ENCODE results near the gene RNU1-4. TPM values are rescaled to one million over a fixed set of nuclear protein-coding genes. Genes with fewer than 3 reads are reported as not detected.
"Not testable (repeated sequence)": the region's sequence is repeated elsewhere in the genome, so short reads cannot be mapped to it uniquely, and the experiment has no call there.

RNU1-4 gene
- total RNA-seq, 1 experiment from 2014 or later: 1,606 TPM

DNA sequence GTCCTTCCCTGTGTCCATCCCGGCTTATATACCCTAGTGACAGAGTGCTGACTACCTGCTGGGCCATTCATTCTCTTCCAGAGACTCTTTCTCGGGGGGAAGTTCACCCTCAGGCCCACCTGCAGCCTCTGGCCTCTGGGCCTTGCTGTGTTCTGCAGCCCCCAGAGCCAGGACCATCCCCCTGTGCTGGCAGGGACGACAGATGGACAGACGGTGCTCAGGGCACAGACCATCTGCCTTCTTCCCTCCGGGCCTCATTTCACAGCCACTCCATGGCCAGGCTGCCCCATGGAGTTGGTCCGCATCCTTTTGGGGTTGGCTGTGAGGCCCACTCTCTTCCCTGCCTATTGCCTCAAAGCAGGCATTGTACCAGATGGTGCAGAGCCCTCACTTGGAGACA lies 34.0 kb upstream of the RNU1-4 start:
- intact Hi-C loops (cut with micrococcal nuclease); BruUV-seq (replicated peaks): not testable (repeated sequence)

DNA sequence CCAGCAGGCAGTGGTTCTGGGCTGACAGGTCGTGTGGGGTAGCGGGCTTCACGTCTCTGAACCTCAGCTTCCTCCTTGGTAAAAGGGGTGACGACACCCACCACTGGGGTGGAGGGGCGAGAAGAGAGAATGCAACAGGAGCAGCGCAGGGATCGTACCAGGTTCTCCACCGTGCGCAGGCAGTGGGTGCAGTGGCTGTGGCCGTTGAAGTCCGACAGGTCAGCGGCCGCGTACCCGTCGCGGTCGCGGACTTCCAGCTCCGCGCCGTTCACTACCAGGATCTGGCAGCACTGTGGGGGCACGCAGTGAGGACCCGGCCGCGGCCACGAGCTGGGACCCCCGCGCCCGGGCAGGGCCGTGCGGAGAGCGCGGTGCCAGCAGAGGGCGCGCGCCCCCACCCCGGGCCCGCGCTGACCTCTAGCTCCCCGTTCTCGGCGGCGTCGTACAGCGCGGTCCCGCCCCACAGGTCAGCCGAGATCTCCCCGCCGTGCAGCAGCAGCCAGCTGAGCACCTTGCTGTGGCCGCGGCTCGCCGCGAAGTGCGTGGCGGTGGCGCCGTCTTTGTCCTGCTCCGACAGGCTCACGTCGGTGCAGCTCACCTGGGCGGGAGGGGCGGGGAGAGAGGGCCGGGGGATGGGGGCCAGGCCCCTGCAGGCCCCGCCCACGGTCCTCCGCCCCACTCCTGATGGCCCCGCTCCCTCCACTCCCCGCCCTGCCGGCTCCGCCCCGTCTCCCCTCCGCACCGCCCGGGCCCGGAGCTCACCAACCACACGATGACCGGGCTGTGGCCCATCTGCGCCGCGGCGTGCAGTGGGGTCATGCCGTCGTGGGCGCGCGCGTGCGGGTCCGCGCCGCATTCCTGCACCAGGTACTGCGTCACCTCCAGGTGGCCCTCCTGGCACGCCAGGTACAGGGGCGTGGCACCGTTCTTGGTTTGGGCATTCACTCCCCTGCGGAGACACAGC lies 32.9 kb upstream of the RNU1-4 start:
- CTCF ChIA-PET: interaction anchor here (0.6 to 4.2 kb wide), 5 partner anchors 9 to 82 kb away, joined by 3 to 19 read pairs (median 3); no protein-coding TSS in a partner anchor
- H3K4me1 Mint-ChIP-seq (ENCODE audit: insufficient read depth, unreplicated experiment); H3K27me3 Mint-ChIP-seq (ENCODE audit: insufficient read depth, unreplicated experiment); H3K9me3 Mint-ChIP-seq (ENCODE audit: unreplicated experiment); DNase-seq (ENCODE audit: unreplicated experiment); BruUV-seq (replicated peaks); intact Hi-C loops (cut with micrococcal nuclease); H3K27ac Mint-ChIP-seq (ENCODE audit: low read depth, unreplicated experiment); H3K36me3 Mint-ChIP-seq (ENCODE audit: insufficient read depth, unreplicated experiment); H3K4me3 Mint-ChIP-seq (ENCODE audit: unreplicated experiment): not testable (repeated sequence)
- POLR2A ChIA-PET: interaction anchor here (1.0 kb wide), 1 partner anchor 13 kb away, joined by 3 read pairs; no protein-coding TSS in a partner anchor

More for the DNA sequence above, 34.0 kb upstream of the RNU1-4 start:
- not testable (repeated sequence) for H3K9me3 Mint-ChIP-seq (ENCODE audit: unreplicated experiment); DNase-seq (ENCODE audit: unreplicated experiment); H3K4me3 Mint-ChIP-seq (ENCODE audit: unreplicated experiment); H3K36me3 Mint-ChIP-seq (ENCODE audit: insufficient read depth, unreplicated experiment); H3K27me3 Mint-ChIP-seq (ENCODE audit: insufficient read depth, unreplicated experiment); H3K27ac Mint-ChIP-seq (ENCODE audit: low read depth, unreplicated experiment); H3K4me1 Mint-ChIP-seq (ENCODE audit: insufficient read depth, unreplicated experiment)
- ChIA-PET POLR2A (interaction anchor here (1.0 kb wide), 1 partner anchor 14 kb away, joined by 3 read pairs; no protein-coding TSS in a partner anchor), CTCF (interaction anchor here (1.3 kb wide), 1 partner anchor 9 kb away, joined by 5 read pairs; no protein-coding TSS in a partner anchor)

DNA sequence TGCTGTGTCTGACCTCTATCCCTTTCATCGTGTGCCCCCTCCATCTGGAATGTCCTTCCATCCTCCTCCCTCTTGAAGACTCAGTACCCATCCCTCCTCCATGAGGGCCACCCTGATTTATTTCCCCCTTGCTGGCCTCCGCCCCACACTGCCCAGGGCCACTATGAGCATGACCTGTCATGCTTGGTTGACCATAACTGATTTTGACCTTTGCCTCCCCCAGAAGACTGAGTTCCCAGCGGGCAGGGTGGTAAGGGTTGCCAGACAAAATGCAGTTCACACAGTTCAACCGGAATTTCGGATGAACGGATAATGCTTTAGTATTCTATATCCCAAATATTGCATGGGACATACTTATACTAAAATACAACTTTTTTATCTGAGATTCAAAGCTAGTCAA lies 31.6 kb upstream of the RNU1-4 start:
- H3K4me1 Mint-ChIP-seq (ENCODE audit: insufficient read depth, unreplicated experiment); H3K36me3 Mint-ChIP-seq (ENCODE audit: insufficient read depth, unreplicated experiment); H3K4me3 Mint-ChIP-seq (ENCODE audit: unreplicated experiment); intact Hi-C loops (cut with micrococcal nuclease); H3K9me3 Mint-ChIP-seq (ENCODE audit: unreplicated experiment); H3K27ac Mint-ChIP-seq (ENCODE audit: low read depth, unreplicated experiment); BruUV-seq (replicated peaks); DNase-seq (ENCODE audit: unreplicated experiment); H3K27me3 Mint-ChIP-seq (ENCODE audit: insufficient read depth, unreplicated experiment): not testable (repeated sequence)
- POLR2A ChIA-PET: interaction anchor here (0.6 kb wide), 1 partner anchor 8 kb away, joined by 3 read pairs; no protein-coding TSS in a partner anchor
- CTCF ChIA-PET: interaction anchor here (0.8 to 4.2 kb wide), 19 partner anchors 10 to 243 kb away, joined by 3 to 19 read pairs (median 4); no protein-coding TSS in a partner anchor

DNA sequence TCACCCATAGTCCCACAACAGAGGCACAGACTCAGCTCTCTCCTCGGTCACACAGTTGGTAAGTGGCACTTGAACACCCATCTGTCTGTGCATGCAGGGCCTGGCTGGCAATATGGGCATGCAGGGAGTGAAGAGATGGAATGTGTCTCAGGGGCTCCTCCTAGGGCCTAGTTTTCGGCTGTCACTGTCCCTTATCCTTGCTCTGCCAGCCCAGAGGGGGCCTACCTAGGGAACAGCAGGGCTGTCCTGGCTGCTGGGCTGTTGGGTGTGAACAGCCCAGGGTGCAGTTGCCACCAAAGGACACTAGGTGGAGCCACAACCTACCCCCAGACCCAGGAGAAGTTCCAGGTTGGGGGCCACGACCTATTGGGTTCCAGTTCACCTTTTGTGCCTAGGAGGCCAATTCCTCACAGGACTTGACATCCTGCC lies 30.6 kb upstream of the RNU1-4 start:
- intact Hi-C loops (cut with micrococcal nuclease); DNase-seq (ENCODE audit: unreplicated experiment); H3K4me1 Mint-ChIP-seq (ENCODE audit: insufficient read depth, unreplicated experiment): not testable (repeated sequence)

DNA sequence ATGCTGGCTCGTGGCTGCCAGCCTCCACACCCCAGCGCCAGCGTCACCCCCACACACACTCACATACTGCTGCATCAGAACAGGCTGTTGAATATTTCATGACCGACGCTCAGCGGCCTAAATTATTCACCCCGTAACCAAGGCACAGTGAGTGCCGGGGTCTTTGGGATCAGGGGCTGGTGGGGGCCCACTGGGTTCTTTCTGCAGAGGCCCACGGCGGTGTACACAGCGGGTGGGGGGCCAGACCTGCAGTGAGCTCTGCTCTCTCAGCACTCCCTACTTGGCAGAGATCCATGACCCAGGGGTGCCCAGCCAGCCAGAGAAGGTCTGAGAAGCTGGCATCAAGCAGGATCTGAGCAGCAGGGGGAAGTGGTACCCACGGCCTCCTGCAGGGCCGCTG lies 29.7 kb upstream of the RNU1-4 start:
- CTCF ChIA-PET: interaction anchor here (0.6 to 4.2 kb wide), 15 partner anchors 9 to 666 kb away, joined by 3 to 19 read pairs (median 4); no protein-coding TSS in a partner anchor
- H3K36me3 Mint-ChIP-seq (ENCODE audit: insufficient read depth, unreplicated experiment); H3K4me1 Mint-ChIP-seq (ENCODE audit: insufficient read depth, unreplicated experiment); H3K27ac Mint-ChIP-seq (ENCODE audit: low read depth, unreplicated experiment); DNase-seq (ENCODE audit: unreplicated experiment); H3K4me3 Mint-ChIP-seq (ENCODE audit: unreplicated experiment); H3K9me3 Mint-ChIP-seq (ENCODE audit: unreplicated experiment); POLR2A ChIA-PET; H3K27me3 Mint-ChIP-seq (ENCODE audit: insufficient read depth, unreplicated experiment); BruUV-seq (replicated peaks); intact Hi-C loops (cut with micrococcal nuclease): not testable (repeated sequence)

More for the DNA sequence above, 30.6 kb upstream of the RNU1-4 start:
- H3K4me3 Mint-ChIP-seq (ENCODE audit: unreplicated experiment); BruUV-seq (replicated peaks); POLR2A ChIA-PET; H3K36me3 Mint-ChIP-seq (ENCODE audit: insufficient read depth, unreplicated experiment); H3K27ac Mint-ChIP-seq (ENCODE audit: low read depth, unreplicated experiment); H3K27me3 Mint-ChIP-seq (ENCODE audit: insufficient read depth, unreplicated experiment); H3K9me3 Mint-ChIP-seq (ENCODE audit: unreplicated experiment): not testable (repeated sequence)
- CTCF ChIA-PET: interaction anchor here (0.6 to 4.2 kb wide), 17 partner anchors 9 to 178 kb away, joined by 3 to 19 read pairs (median 4); no protein-coding TSS in a partner anchor

DNA sequence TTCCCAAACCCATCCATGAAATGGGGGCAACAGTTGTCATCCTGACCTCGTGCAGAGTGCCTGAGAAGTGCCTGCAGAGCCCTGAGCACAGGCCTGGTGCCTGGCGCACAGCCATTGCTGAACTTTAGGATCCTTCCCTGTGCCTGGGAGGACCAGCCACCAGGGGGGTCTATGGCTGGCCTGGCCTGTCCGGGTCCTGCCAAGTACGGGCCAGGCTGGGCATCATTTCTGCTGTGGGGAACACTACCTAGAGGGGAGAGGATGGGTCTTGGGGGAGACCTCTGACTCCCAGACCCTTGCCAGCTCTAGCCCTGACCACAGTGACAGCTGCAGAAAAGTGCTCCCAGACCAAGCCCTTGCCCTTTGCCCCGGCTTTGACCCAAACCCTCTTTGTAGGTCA lies 28.2 kb upstream of the RNU1-4 start:
- intact Hi-C loops (cut with micrococcal nuclease); DNase-seq (ENCODE audit: unreplicated experiment); POLR2A ChIA-PET; BruUV-seq (replicated peaks); H3K27ac Mint-ChIP-seq (ENCODE audit: low read depth, unreplicated experiment); H3K4me1 Mint-ChIP-seq (ENCODE audit: insufficient read depth, unreplicated experiment); H3K9me3 Mint-ChIP-seq (ENCODE audit: unreplicated experiment); H3K4me3 Mint-ChIP-seq (ENCODE audit: unreplicated experiment); H3K36me3 Mint-ChIP-seq (ENCODE audit: insufficient read depth, unreplicated experiment): not testable (repeated sequence)
- CTCF ChIA-PET: interaction anchor here (0.6 kb wide), 1 partner anchor 14 kb away, joined by 3 read pairs; no protein-coding TSS in a partner anchor
- peaks cover 12% of the 10 kb centered on the region for H3K27me3 Mint-ChIP-seq (ENCODE audit: insufficient read depth, unreplicated experiment)

DNA sequence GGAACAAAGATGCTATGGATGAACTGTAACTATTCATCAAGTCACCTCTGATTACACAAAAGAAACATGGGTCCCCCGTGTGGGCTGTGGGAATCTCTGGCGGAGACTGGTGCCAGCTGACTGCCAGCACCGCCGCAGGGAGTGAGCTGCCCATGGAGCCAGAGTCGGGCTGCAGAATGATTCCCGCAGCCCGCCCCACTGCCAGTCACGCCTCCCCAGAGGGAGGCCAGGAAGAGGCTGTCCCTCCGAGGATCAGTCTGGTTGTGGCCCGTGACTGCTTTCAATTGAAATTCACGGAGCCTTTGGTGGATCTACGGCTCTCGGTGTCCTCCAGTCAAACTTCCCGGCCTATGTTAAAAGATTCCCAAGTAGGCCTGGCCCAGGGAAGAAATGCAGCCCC lies 27.7 kb upstream of the RNU1-4 start:
- BruUV-seq (replicated peaks); intact Hi-C loops (cut with micrococcal nuclease); H3K27ac Mint-ChIP-seq (ENCODE audit: low read depth, unreplicated experiment); DNase-seq (ENCODE audit: unreplicated experiment); H3K4me1 Mint-ChIP-seq (ENCODE audit: insufficient read depth, unreplicated experiment); H3K4me3 Mint-ChIP-seq (ENCODE audit: unreplicated experiment); H3K36me3 Mint-ChIP-seq (ENCODE audit: insufficient read depth, unreplicated experiment); H3K9me3 Mint-ChIP-seq (ENCODE audit: unreplicated experiment); POLR2A ChIA-PET: not testable (repeated sequence)
- peaks cover 12% of the 10 kb centered on the region for H3K27me3 Mint-ChIP-seq (ENCODE audit: insufficient read depth, unreplicated experiment)
- CTCF ChIA-PET: interaction anchor here (0.6 kb wide), 1 partner anchor 14 kb away, joined by 3 read pairs; no protein-coding TSS in a partner anchor

DNA sequence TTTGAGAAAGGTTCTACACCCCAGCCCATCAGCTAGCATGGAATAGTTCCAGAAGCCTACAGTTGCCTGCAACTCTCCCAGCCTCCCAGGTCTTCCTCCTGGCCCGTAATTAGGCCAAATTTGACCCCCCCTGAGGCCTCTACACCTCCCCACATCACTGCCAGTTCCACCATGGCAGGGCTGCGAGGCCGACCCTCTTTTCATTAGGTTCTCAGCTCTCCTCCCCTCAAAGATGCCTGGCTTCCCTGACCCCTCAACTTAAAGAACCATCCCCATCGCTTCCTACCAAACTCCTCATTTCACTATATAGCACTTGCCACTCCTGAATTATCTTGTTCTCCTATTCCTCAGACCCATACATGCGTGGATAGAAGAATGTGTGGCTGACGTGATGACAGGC lies 27.3 kb upstream of the RNU1-4 start:
- H3K4me1 Mint-ChIP-seq (ENCODE audit: insufficient read depth, unreplicated experiment); intact Hi-C loops (cut with micrococcal nuclease); DNase-seq (ENCODE audit: unreplicated experiment); H3K9me3 Mint-ChIP-seq (ENCODE audit: unreplicated experiment); H3K4me3 Mint-ChIP-seq (ENCODE audit: unreplicated experiment); H3K36me3 Mint-ChIP-seq (ENCODE audit: insufficient read depth, unreplicated experiment); BruUV-seq (replicated peaks); H3K27ac Mint-ChIP-seq (ENCODE audit: low read depth, unreplicated experiment); CTCF ChIA-PET; POLR2A ChIA-PET: not testable (repeated sequence)
- H3K27me3 Mint-ChIP-seq (ENCODE audit: insufficient read depth, unreplicated experiment): peaks cover 12% of the 10 kb centered on the region

DNA sequence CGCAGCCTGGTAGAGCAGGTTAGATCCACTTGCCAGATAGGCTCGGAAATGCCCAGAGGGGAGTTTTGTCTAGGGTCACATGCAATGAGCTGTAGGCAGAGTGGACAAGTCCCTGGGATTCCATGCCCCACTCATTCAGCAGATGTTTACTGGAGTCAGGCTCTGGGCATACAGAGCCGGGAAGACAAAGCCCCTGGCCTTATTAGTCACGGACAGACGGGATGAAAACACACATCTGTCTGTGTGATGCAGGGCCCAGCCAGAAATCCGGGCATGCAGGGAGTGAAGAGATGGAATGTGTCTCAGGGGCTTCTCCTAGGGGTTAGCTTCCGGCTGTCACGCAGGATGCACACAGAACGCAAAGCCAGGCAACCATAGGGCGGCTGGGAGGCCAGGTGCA lies 26.8 kb upstream of the RNU1-4 start:
- BruUV-seq (replicated peaks); CTCF ChIA-PET; H3K4me3 Mint-ChIP-seq (ENCODE audit: unreplicated experiment); DNase-seq (ENCODE audit: unreplicated experiment); H3K4me1 Mint-ChIP-seq (ENCODE audit: insufficient read depth, unreplicated experiment); H3K36me3 Mint-ChIP-seq (ENCODE audit: insufficient read depth, unreplicated experiment); intact Hi-C loops (cut with micrococcal nuclease); POLR2A ChIA-PET; H3K9me3 Mint-ChIP-seq (ENCODE audit: unreplicated experiment); H3K27ac Mint-ChIP-seq (ENCODE audit: low read depth, unreplicated experiment): not testable (repeated sequence)
- H3K27me3 Mint-ChIP-seq (ENCODE audit: insufficient read depth, unreplicated experiment): peaks cover 12% of the 10 kb centered on the region

Measured in MCF 10A (cell line).